Muscle of back (tissue), 11 donors: ENCODE results near the gene ST8SIA6. TPM values are rescaled to one million over a fixed set of nuclear protein-coding genes. Genes with fewer than 3 reads are reported as not detected.
"Not testable (repeated sequence)": the region's sequence is repeated elsewhere in the genome, so short reads cannot be mapped to it uniquely, and the experiment has no call there.

Source experiments
- DNase-seq, 3 donors: peaks; one replicate each; pipeline versions ENCODE4 v3.0.0 to v3.0.0-alpha.2; 2013
- polyA plus RNA-seq, 10 donors: library from polyadenylated mRNA; unstranded; fragments of 120-200 nt; gene quantifications; one replicate each; pipeline ENCODE4 v1.2.1, GENCODE V29; 2013; ENCODE audit not compliant: insufficient read length in 10 of 10

The ST8SIA6 gene
- polyA plus RNA-seq, 10 donors = 0.65 to 2.9 (median 1.7) TPM

GRCh38 chr10:17427666-17428350 lies 26.6 kb downstream of the ST8SIA6 start:
- DNase-seq = no peak

GRCh38 chr10:17427201-17427600 lies 27.2 kb downstream of the ST8SIA6 start:
- DNase-seq = no peak

GRCh38 chr10:17426263-17426750 lies 28.1 kb downstream of the ST8SIA6 start:
- DNase-seq = no peak

GRCh38 chr10:17425584-17426262 lies 28.7 kb downstream of the ST8SIA6 start:
- DNase-seq = no peak

GRCh38 chr10:17423632-17424186 lies 30.7 kb downstream of the ST8SIA6 start:
- no peak for DNase-seq

GRCh38 chr10:17422931-17423330 lies 31.5 kb downstream of the ST8SIA6 start:
- DNase-seq = no peak

- no peak for DNase-seq
Measured at GRCh38 chr10:17418249-17418648, 36.1 kb downstream of the ST8SIA6 start.

GRCh38 chr10:17416442-17417211 lies 37.8 kb downstream of the ST8SIA6 start:
- no peak for DNase-seq

- no peak for DNase-seq
Measured at GRCh38 chr10:17415046-17415658, 39.2 kb downstream of the ST8SIA6 start.

GRCh38 chr10:17414484-17414883 lies 39.9 kb downstream of the ST8SIA6 start:
- no peak for DNase-seq

GRCh38 chr10:17413876-17414275 lies 40.5 kb downstream of the ST8SIA6 start:
- DNase-seq = no peak

GRCh38 chr10:17412323-17412722 lies 42.1 kb downstream of the ST8SIA6 start:
- no peak for DNase-seq

GRCh38 chr10:17410907-17411306 lies 43.5 kb downstream of the ST8SIA6 start:
- no peak for DNase-seq

GRCh38 chr10:17409170-17409733 lies 45.1 kb downstream of the ST8SIA6 start:
- DNase-seq = no peak

GRCh38 chr10:17407047-17407446 lies 47.3 kb downstream of the ST8SIA6 start:
- DNase-seq = no peak

- DNase-seq = no peak
Measured at GRCh38 chr10:17406036-17406834, 48.2 kb downstream of the ST8SIA6 start.

- no peak for DNase-seq
Measured at GRCh38 chr10:17403161-17403560, 51.2 kb downstream of the ST8SIA6 start.

GRCh38 chr10:17402040-17402439 lies 52.4 kb downstream of the ST8SIA6 start:
- not testable (repeated sequence) for DNase-seq

- no peak for DNase-seq
Measured at GRCh38 chr10:17396004-17396403, 58.4 kb downstream of the ST8SIA6 start.

- no peak for DNase-seq
Measured at GRCh38 chr10:17394854-17395253, 59.5 kb downstream of the ST8SIA6 start.
